H1 (cell line): ENCODE results near the gene MUC5B. TPM values are rescaled to one million over a fixed set of nuclear protein-coding genes. Genes with fewer than 3 reads are reported as not detected.

Experiments used
- CTCF ChIA-PET: fragments of 300-600 bp; sonication (Branson Sonifier 250); formaldehyde crosslinking; loops from one replicate; lab custom pipeline; 2021; ENCODE audit not compliant: partially characterized antibody; lab: Charles Lee
- POLR2A ChIA-PET: fragments of 300-600 bp; sonication (Branson Sonifier 250); formaldehyde crosslinking; loops from one replicate; lab custom pipeline; 2021; ENCODE audit warnings: inconsistent platforms; ENCODE audit not compliant: partially characterized antibody; lab: Charles Lee
- DNase-seq, 2 experiments: peaks; one replicate each; pipeline versions ENCODE4 v3.0.0 to v3.0.0-alpha.2; 2010 to 2022; ENCODE audit warnings: low spot score in 2 of 2, low read depth in 1 of 2, mixed read lengths in 1 of 2
- FAIRE-seq: peaks from 2 replicates; lab custom pipeline; 2011; peaks lifted over from hg19 to GRCh38; lab: Jason Lieb, UNC
- H2AFZ ChIP-seq: 2 replicates; pipeline ENCODE4 v1.8.1; 2012; ENCODE audit warnings: low read length, inconsistent platforms
- H2AK5ac ChIP-seq: 2 replicates; pipeline ENCODE4 v1.6.1; 2013; ENCODE audit warnings: low read depth, low read length
- H2BK120ac ChIP-seq: replicated peaks from 2 replicates; pipeline ENCODE3; 2013; ENCODE audit warnings: low read depth, low read length, inconsistent platforms
- H2BK12ac ChIP-seq: 2 replicates; pipeline ENCODE4 v1.6.1; 2013; ENCODE audit warnings: low read depth, low read length
- H2BK15ac ChIP-seq: 2 replicates; pipeline ENCODE4 v1.6.1; 2013; ENCODE audit warnings: low read length
- H2BK20ac ChIP-seq: 2 replicates; pipeline ENCODE4 v1.6.1; 2013; ENCODE audit warnings: low read length
- H2BK5ac ChIP-seq: 2 replicates; pipeline ENCODE4 v1.6.1; 2013; ENCODE audit warnings: low read depth, low read length
- H3K14ac ChIP-seq: 2 replicates; pipeline ENCODE4 v1.6.1; 2013; ENCODE audit warnings: inconsistent platforms; ENCODE audit not compliant: insufficient read length
- H3K18ac ChIP-seq: 2 replicates; pipeline ENCODE4 v1.6.1; 2013; ENCODE audit warnings: low read length; ENCODE audit errors: extremely low read depth
- H3K23ac ChIP-seq: 2 replicates; pipeline ENCODE4 v1.6.1; 2013; ENCODE audit warnings: inconsistent platforms; ENCODE audit not compliant: insufficient read length
- H3K23me2 ChIP-seq: 2 replicates; pipeline ENCODE4 v1.6.1; 2013; ENCODE audit warnings: low read depth, low read length
- H3K27ac ChIP-seq: 2 replicates; pipeline ENCODE4 v1.6.1; 2011; ENCODE audit warnings: low read depth, low read length, inconsistent platforms
- H3K27me3 ChIP-seq, 4 experiments: replicated peaks in 1 of 4; 1 replicate in 1 of 4; 2 replicates in 3 of 4; pipeline versions ENCODE4 v1.6.1 to v1.8.1; 2011 to 2013; ENCODE audit warnings: low read length in 3 of 4, mild to moderate bottlenecking in 3 of 4, inconsistent platforms in 2 of 4, mixed read lengths in 2 of 4, moderate library complexity in 1 of 4; ENCODE audit not compliant: control insufficient read depth in 3 of 4, insufficient read depth in 3 of 4; ENCODE audit errors: extremely low read depth in 1 of 4
- H3K36me3 ChIP-seq, 4 experiments: 2 replicates each; pipeline versions ENCODE4 v1.6.1 to v1.8.1; 2011 to 2013; ENCODE audit warnings: mild to moderate bottlenecking in 4 of 4, low read length in 3 of 4, moderate library complexity in 2 of 4, control low read depth in 1 of 4, inconsistent platforms in 1 of 4; ENCODE audit not compliant: insufficient read depth in 4 of 4, control insufficient read depth in 2 of 4
- H3K4ac ChIP-seq: replicated peaks from 2 replicates; pipeline ENCODE3; 2013; ENCODE audit warnings: low read length, low read depth, mixed read lengths, inconsistent platforms; ENCODE audit not compliant: insufficient read length
- H3K4me1 ChIP-seq, 4 experiments: replicated peaks in 1 of 4; 1 replicate in 1 of 4; 2 replicates in 3 of 4; pipeline versions ENCODE4 v1.6.1 to v1.8.1; 2011 to 2013; ENCODE audit warnings: low read length in 3 of 4, inconsistent platforms in 2 of 4, mixed read lengths in 1 of 4; ENCODE audit not compliant: insufficient read depth in 4 of 4, control insufficient read depth in 3 of 4
- H3K4me2 ChIP-seq, 2 experiments: 2 replicates each; pipeline versions ENCODE4 v1.6.1 to v1.8.1; 2011 to 2013; ENCODE audit warnings: low read depth in 2 of 2, low read length in 2 of 2, control low read depth in 1 of 2, inconsistent platforms in 1 of 2, mild to moderate bottlenecking in 1 of 2; ENCODE audit not compliant: insufficient read depth in 1 of 2
- H3K4me3 ChIP-seq, 4 experiments: fragments of 200-600, 300-600 bp in 1 of 4; sonication (generic), shearing (Covaris generic), sonication (Bioruptor Twin) in 1 of 4; 2 replicates each; pipeline versions ENCODE4 v1.5.1 to v1.8.1; 2011 to 2016; ENCODE audit warnings: low read length in 4 of 4, low read depth in 3 of 4, control low read depth in 2 of 4, inconsistent platforms in 2 of 4, mild to moderate bottlenecking in 2 of 4, mixed read lengths in 1 of 4, moderate library complexity in 1 of 4; ENCODE audit not compliant: insufficient read depth in 2 of 4; ENCODE audit errors: extremely low read depth in 1 of 4
- H3K56ac ChIP-seq: replicated peaks from 2 replicates; pipeline ENCODE3; 2013; ENCODE audit warnings: low read depth, mild to moderate bottlenecking, mixed read lengths, low read length, inconsistent platforms; ENCODE audit not compliant: insufficient read length
- H3K79me1 ChIP-seq: 2 replicates; pipeline ENCODE4 v1.6.1; 2013; ENCODE audit warnings: low read depth, low read length, control low read depth
- H3K79me2 ChIP-seq, 2 experiments: 2 replicates each; pipeline versions ENCODE4 v1.6.1 to v1.8.1; 2012 to 2013; ENCODE audit warnings: low read length in 2 of 2, mild to moderate bottlenecking in 2 of 2, inconsistent platforms in 1 of 2; ENCODE audit not compliant: insufficient read depth in 2 of 2, control insufficient read depth in 1 of 2
- H3K9ac ChIP-seq, 4 experiments: replicated peaks in 1 of 4; 1 replicate in 1 of 4; 2 replicates in 3 of 4; pipeline versions ENCODE4 v1.6.1 to v1.8.1; 2011 to 2013; ENCODE audit warnings: low read depth in 3 of 4, low read length in 3 of 4, control low read depth in 2 of 4, mild to moderate bottlenecking in 2 of 4, moderate library complexity in 2 of 4, inconsistent platforms in 1 of 4; ENCODE audit errors: extremely low read depth in 1 of 4
- H3K9me3 ChIP-seq, 2 experiments: 2 replicates each; pipeline versions ENCODE4 v1.6.1 to v1.8.1; 2012 to 2013; ENCODE audit warnings: mild to moderate bottlenecking in 2 of 2, moderate library complexity in 2 of 2, control low read depth in 1 of 2, inconsistent platforms in 1 of 2, low read depth in 1 of 2, low read length in 1 of 2, mixed read lengths in 1 of 2; ENCODE audit not compliant: insufficient read depth in 2 of 2
- H4K20me1 ChIP-seq, 2 experiments: replicated peaks in 1 of 2; 2 replicates each; pipeline versions ENCODE3 to v1.8.1; 2011 to 2013; ENCODE audit warnings: inconsistent platforms in 2 of 2, low read length in 2 of 2, mild to moderate bottlenecking in 1 of 2; ENCODE audit not compliant: insufficient read depth in 2 of 2, control insufficient read depth in 1 of 2
- H4K5ac ChIP-seq: 2 replicates; pipeline ENCODE4 v1.6.1; 2013; ENCODE audit warnings: low read length, low read depth, mixed read lengths, inconsistent platforms; ENCODE audit not compliant: insufficient read length
- H4K8ac ChIP-seq: 2 replicates; pipeline ENCODE4 v1.8.0; 2013; ENCODE audit warnings: mild to moderate bottlenecking, moderate library complexity, low read length, inconsistent platforms; ENCODE audit not compliant: insufficient read depth; ENCODE audit errors: extremely low read depth
- H4K91ac ChIP-seq: replicated peaks from 2 replicates; pipeline ENCODE3; 2013; ENCODE audit warnings: low read length, mixed read lengths, inconsistent platforms; ENCODE audit not compliant: insufficient read length
- BRCA1 ChIP-seq: IDR thresholded peaks from 2 replicates; pipeline ENCODE4 v1.6.1; 2012; ENCODE audit warnings: low read depth, low read length, improper control_type of control experiment
- CBX5 ChIP-seq: fragments of 300-800, 300-1000 bp; sonication (generic); IDR thresholded peaks from 2 replicates; pipeline ENCODE4 v1.7.1; 2016; ENCODE audit warnings: antibody characterized with exemption, low read length, low read depth
- CTCF ChIP-seq, 3 experiments: IDR thresholded peaks; 1 replicate in 2 of 3; 2 replicates in 1 of 3; pipeline versions ENCODE4 v1.5.1 to v1.6.1; 2011; ENCODE audit warnings: low read length in 3 of 3, mild to moderate bottlenecking in 3 of 3, inconsistent platforms in 2 of 3, low read depth in 1 of 3, moderate library complexity in 1 of 3; ENCODE audit not compliant: insufficient read depth in 1 of 3; ENCODE audit errors: control extremely low read depth in 1 of 3
- HDAC2 ChIP-seq, 2 experiments: fragments of 300-600 bp in 1 of 2; sonication (generic) in 1 of 2; IDR thresholded peaks; 2 replicates each; pipeline ENCODE4 v1.6.1; 2011 to 2012; ENCODE audit warnings: low read depth in 2 of 2, low read length in 2 of 2, mild to moderate bottlenecking in 2 of 2, moderate library complexity in 2 of 2, borderline replicate concordance in 1 of 2, inconsistent platforms in 1 of 2
- KDM4A ChIP-seq: IDR thresholded peaks from one replicate; pipeline ENCODE4 v1.7.1; 2012; ENCODE audit warnings: low read depth, mild to moderate bottlenecking, moderate library complexity, low read length, inconsistent platforms; ENCODE audit not compliant: severe bottlenecking
- NRF1 ChIP-seq: IDR thresholded peaks from 2 replicates; pipeline ENCODE4 v1.6.1; 2011; ENCODE audit warnings: mild to moderate bottlenecking, low read depth, low read length, improper control_type of control experiment
- POLR2A ChIP-seq, 2 experiments: IDR thresholded peaks; 1 replicate in 1 of 2; 2 replicates in 1 of 2; pipeline ENCODE4 v1.6.1; 2011; ENCODE audit warnings: low read depth in 2 of 2, low read length in 2 of 2, mild to moderate bottlenecking in 2 of 2; ENCODE audit errors: control extremely low read depth in 1 of 2
- SP4 ChIP-seq: IDR thresholded peaks from 2 replicates; pipeline ENCODE4 v1.6.1; 2012; ENCODE audit warnings: low read length, inconsistent platforms
- TAF7 ChIP-seq: optimal IDR thresholded peaks from 2 replicates; pipeline ENCODE3; 2011; ENCODE audit warnings: low read depth, mild to moderate bottlenecking, inconsistent platforms, low read length, moderate library complexity, borderline replicate concordance
- TBP ChIP-seq: IDR thresholded peaks from 2 replicates; pipeline ENCODE4 v1.6.1; 2011; ENCODE audit warnings: low read depth, low read length, improper control_type of control experiment
- ZNF274 ChIP-seq: IDR thresholded peaks from 2 replicates; pipeline ENCODE4 v1.7.0; 2012; ENCODE audit warnings: low read length, borderline replicate concordance; ENCODE audit errors: extremely low read depth
- WGBS, 2 experiments: shearing (Covaris generic) in 1 of 2; methylation state at CpG; one replicate each; pipeline versions ENCODE4 v1.1.6 to v1.1.7; 2013 to 2015; ENCODE audit warnings: low lambda C conversion rate in 2 of 2, mixed read lengths in 2 of 2, inconsistent platforms in 1 of 2, low coverage in 1 of 2, missing lambda C conversion rate in 1 of 2; ENCODE audit not compliant: insufficient replicate concordance in 2 of 2, insufficient coverage in 1 of 2, insufficient read length in 1 of 2; ENCODE audit errors: extremely low coverage in 1 of 2, missing lambda C conversion rate in 1 of 2; 5-methylcytosine and 5-hydroxymethylcytosine counted together
- polyA plus RNA-seq, 7 experiments: library from polyadenylated mRNA; depleted of rRNA in 3 of 7; stranded (reverse) in 5 of 7; unstranded in 2 of 7; fragments of >200 nt in 5 of 7; fragments of 200-250 nt in 2 of 7; gene quantifications; 1 replicate in 5 of 7; 2 replicates in 1 of 7; 4 replicates in 1 of 7; pipeline versions ENCODE4 v1.2.1 to v1.2.3, GENCODE V29; 2011 to 2013; ENCODE audit warnings: missing spikeins in 2 of 7, mixed read lengths in 2 of 7
- total RNA-seq: library from RNA; stranded (reverse); fragmentation: NEBNext Ultra II Directional; extraction: Animal tissue kit (Norgen Biotek cat#: 25700); gene quantifications from 2 replicates; pipeline ENCODE4 v1.2.1, GENCODE V29; 2021

Gene MUC5B
- total and polyA plus RNA-seq, 2 of the 8 experiments (the other 6 are each of a cell fraction or from before 2014, with no cell fraction given): 0.02 to 0.03 TPM

GRCh38 chr11:1274501-1274900 is 51.6 kb downstream of the MUC5B start:
- H3K4me3 ChIP-seq: no peak overlapping the region
- no peak overlapping the region for H4K91ac ChIP-seq
- no peak overlapping the region for H2BK12ac ChIP-seq
- H3K14ac ChIP-seq: no peak overlapping the region
- no peak overlapping the region for H3K4me2 ChIP-seq
- H2BK15ac ChIP-seq: no peak overlapping the region
- H2BK5ac ChIP-seq: no peak overlapping the region
- DNase-seq: no peak
- no peak overlapping the region for H4K5ac ChIP-seq
- H4K8ac ChIP-seq: no peak overlapping the region
- no peak overlapping the region for H3K9ac ChIP-seq
- no peak overlapping the region for H3K18ac ChIP-seq
- no peak overlapping the region for H2BK20ac ChIP-seq
- no peak overlapping the region for H3K27ac ChIP-seq
- no peak overlapping the region for H2BK120ac ChIP-seq
- H2AK5ac ChIP-seq: no peak overlapping the region
- no peaks in the 10 kb centered on the region for H3K4me1 ChIP-seq
- H3K23ac ChIP-seq: no peak overlapping the region
- TF ChIP-seq TAF7: no peak
- no peak for TF ChIP-seq NRF1
- TF ChIP-seq ZNF274: no peak
- TF ChIP-seq TBP: no peak
- no peak for TF ChIP-seq BRCA1
- TF ChIP-seq HDAC2 (IDR thresholded peaks at IDR 0.05; ENCODE audit: borderline replicate concordance in 1 of 2, low read depth in 2 of 2, low read length in 2 of 2): no peak
- TF ChIP-seq KDM4A: no peak
- TF ChIP-seq CTCF (IDR thresholded peaks at IDR 0.05; ENCODE audit: control extremely low read depth in 1 of 3, insufficient read depth in 1 of 3, low read depth in 1 of 3, low read length in 3 of 3): no peak
- TF ChIP-seq POLR2A (IDR thresholded peaks at IDR 0.05; ENCODE audit: control extremely low read depth in 1 of 2, low read depth in 2 of 2, low read length in 2 of 2): no peak
- TF ChIP-seq SP4: no peak
- TF ChIP-seq CBX5: no peak
- no peaks in the 10 kb centered on the region; a peak in 1 of 4 replicates for H3K9me3 ChIP-seq
- no peaks in the 10 kb centered on the region for H3K79me2 ChIP-seq
- H4K20me1 ChIP-seq: peaks cover 0 to 7% of the 10 kb centered on the region in 2 experiments
- ChIA-PET POLR2A (no interaction called here), CTCF (interaction anchor here (0.6 kb wide), 1 partner anchor 112 kb away, joined by 3 read pairs; no protein-coding TSS in a partner anchor)
- 0 out of 2 replicates have a peak, but pooled peaks cover 6% of the 10 kb centered on the region for H3K79me1 ChIP-seq
- no peak overlapping the region for H3K56ac ChIP-seq
- no peaks in the 10 kb centered on the region for H3K27me3 ChIP-seq
- H3K36me3 ChIP-seq: peaks cover 2 to 14% (median 9%) of the 10 kb centered on the region in 4 experiments; a peak in 6 of 8 replicates
- H3K23me2 ChIP-seq: no peaks in the 10 kb centered on the region
- 84% methylated on average over 14 of the region's 14 CpGs; no CpG with 5 or more reads in 1 of the 2 experiments for WGBS, 2 experiments
- H2AFZ ChIP-seq: no peak overlapping the region
- FAIRE-seq: no peak
- H3K4ac ChIP-seq: no peak overlapping the region
